Activated gamma-delta T cell (primary cell): ENCODE measurements around the gene CDC14A.

Source experiments
- DNase-seq: peaks from one replicate; lab custom pipeline; 2025; lab: John Stamatoyannopoulos, UW

Gene CDC14A

DNA sequence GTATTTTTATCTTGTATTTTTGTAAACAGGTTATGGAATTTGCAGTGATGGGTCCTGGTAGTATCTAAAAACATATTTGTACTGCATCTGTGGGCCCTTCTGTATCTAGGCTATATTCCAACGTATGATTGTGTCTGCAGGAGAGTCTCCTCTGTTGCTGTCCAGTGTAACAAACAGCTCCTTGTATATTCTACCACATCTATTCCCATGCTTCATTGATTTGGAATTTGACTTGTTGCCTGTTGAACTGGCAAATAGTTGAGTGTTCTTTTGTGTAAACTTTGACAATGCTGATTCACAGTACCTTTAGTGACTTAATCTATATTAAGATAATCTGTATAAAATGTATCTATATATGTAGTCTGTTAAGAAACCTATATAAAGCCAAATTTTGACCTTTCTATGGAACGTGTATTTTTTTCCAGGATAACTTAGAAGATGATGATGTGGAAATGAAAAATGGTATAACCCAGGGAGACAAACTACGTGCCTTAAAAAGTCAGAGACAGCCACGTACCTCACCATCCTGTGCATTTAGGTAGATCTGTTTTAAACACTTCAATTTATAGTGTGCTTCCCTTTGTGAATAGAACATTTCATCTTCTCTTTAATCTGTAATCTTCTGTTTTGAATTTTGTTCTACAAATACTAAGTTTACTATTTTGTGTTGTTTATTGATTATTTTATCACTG is 142.2 kb downstream of the CDC14A start:
- no peak for DNase-seq

DNA sequence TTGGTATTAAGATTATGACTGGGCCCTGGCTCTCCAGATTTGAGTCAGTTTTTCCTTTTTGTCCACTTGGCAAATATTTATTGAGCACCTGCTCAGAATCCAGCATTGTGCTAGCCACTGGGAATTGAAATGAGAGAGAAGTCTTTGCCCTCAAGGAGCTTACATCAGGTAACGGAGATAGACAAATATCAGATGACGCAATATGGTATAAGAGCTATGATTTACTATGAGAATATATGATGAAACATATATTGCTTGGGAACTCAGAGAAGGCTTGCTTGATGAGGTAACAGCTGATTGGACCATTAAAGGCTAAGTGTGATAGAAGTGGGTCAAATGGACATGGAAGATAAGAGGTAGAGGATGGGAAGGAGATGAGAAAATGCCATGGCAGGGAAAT is 144.6 kb downstream of the CDC14A start:
- no peak for DNase-seq

DNA sequence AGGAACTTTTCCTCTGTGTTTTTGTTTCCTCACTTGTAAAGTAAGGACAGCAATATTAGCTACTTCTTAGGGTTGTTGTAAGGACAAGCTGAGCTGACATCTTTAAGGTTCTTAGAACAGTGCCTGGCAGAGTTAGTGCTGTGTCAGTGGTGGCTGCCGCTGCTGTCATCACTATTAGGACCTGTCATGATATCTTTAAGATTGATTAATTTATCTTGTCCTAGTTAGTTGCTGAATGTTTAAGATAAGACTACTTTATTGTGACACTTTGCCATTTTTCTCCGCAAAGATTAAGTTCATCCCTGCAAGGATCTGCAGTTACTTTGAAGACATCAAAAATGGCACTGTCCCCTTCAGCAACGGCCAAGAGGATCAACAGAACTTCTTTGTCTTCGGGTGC is 145.5 kb downstream of the CDC14A start:
- no peak for DNase-seq

DNA sequence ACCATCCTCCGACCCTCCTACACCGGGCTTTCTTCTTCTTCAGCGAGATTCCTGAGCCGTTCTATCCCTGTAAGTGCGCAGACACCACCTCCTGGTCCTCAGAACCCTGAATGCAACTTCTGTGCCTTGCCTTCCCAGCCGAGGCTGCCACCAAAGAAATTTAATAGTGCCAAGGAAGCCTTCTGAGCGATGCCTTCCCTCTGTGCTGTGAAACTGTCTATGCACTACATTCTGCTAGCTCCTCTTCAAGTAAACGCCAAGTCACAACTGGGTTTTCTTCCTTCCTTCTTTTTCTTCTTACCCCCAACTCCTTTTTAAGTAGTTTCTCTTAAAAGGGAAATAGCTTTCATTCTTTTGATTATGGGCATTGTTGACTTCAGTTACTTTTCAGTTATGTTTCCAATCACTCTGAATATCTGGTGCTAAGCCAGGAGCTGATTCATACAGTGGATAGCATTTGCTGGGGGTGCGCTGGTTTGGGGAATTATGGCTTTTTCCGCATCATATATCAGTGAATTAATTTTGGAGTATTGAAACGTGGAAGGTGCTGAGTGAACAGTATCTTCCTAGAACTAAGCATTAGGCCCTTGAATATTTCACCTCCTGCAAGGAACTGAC is 147.0 kb downstream of the CDC14A start:
- no peak for DNase-seq

DNA sequence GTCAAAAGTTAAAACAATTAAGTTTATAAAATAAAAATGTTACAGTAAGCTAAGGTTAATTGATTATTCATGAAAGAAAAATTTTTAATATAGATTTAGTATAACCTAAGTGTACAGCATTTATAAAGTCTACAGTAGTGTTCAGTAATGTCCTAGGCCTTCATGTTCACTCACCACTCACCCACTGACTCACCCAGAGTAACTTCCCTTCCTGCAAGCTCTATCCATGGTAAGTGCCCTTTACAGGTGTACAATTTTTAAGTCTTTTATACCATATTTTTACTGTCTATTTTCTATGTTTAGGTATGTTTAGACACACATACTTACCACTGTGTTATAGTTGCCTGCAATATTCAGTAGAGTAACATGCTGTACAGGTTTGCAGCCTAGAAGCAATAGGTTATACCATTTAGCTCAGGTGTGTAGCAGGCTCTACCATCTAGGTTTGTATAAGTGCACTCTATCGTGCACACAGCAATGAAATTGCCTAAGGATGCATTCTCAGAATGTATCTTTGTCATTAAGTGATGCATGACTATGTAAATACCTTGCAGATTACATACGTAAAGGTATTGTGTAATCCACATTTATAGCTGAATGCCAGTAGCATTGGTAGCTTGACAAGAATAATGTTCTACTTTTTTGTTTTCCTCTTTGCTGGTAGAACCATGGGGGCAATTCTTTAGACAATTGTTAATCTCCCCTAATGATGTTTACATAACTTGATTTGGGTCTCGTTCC is 149.9 kb downstream of the CDC14A start:
- DNase-seq: no peak

DNA sequence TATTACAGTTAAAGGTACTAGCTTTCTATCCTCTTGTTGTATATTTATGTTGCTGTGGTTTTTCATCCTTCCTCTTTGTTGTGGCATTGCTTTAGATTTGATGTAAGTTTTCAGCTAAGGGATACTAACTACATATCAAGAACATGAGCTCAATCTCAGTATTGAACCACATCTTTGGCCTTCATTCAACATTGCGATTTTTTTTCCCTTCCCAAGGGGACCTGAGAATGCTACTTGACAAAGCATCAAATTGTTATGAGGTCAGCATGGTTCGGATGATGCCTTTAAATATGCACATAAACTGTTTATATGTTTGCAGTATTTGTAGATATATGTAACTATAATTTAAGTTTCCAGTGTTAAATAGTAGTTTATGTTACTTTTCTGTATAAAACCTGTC is 153.9 kb downstream of the CDC14A start:
- no peak for DNase-seq

DNA sequence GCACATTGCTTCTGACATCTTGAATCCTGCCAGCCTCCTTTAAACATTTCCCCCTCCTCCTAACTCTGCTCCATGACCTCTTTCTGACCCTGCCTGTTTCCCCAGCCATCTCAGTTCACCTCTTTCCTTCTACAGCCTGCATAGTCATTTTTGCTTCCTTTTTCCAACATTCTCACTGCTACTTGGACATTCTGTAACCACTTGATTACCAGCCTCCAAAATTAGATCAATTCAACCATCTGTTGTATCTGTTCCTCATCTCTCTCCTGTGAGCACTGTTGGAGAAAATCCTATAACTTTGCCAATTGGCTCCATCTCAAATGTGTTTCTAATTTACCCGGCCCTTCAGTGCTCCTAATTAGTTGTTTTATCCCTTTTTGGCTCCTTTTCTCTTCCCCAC is 158.1 kb downstream of the CDC14A start:
- DNase-seq: no peak

DNA sequence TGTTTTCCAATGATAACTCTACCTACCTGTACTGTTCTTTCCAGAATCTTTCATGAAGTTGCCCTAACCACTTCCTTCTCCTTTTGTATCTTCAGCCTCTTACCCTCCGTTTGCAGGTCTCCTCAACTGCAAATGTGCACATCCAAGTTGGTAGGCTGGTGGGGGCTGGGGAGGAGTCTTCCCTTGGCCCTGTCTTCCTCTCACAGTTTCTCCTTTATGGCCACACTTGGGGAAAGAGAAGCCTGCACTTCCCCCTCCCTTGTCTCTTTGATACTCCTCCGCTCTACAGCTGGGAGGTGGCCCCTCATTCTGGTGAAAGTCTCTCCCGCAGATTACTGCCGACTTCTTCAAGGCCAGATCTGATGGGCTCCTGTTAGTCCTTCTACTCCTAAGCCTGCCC is 158.8 kb downstream of the CDC14A start:
- no peak for DNase-seq

DNA sequence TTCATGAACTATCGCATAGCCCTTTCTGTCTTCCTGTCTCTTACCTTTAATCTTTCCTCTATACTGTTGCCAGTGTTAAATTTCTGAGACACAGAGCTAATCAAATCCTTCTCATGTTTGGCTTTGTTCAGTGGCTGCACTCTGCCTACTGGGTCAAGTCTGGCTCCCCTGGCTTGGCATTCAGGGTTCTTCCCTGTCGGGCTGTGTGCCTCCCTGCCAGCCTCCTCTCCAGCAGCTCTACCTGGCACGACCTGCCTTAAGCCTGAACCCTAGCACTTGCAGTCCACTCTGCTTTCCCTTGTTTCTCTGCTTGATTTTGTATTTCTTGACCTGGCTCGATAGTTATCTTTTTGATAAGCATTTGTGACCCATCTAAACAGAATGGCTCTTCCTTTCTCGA is 159.5 kb downstream of the CDC14A start:
- DNase-seq: no peak

DNA sequence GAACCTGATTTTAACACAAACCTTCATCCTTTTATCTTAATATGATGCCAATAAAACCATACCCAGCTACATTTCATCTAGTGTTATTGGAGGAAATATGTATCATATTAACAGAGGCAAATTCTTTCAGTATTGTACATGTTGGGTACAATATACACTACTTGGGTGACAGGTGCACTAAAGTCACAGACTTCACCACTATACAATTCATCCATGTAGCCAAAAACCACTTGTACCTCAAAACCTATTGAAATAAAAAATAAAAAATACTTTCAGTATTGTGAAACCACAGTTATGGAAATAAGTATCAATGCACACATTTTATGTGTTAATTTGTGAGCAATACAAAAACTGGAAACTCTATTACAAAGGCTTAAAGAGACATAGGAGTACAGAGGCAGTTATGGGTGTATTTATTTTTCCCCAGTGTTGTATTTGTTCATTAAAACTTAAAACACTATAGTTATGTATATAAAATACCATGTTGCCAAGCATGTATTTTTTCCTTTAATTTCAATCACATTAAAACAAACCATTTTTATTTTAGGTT is 160.6 kb downstream of the CDC14A start:
- no peak for DNase-seq

DNA sequence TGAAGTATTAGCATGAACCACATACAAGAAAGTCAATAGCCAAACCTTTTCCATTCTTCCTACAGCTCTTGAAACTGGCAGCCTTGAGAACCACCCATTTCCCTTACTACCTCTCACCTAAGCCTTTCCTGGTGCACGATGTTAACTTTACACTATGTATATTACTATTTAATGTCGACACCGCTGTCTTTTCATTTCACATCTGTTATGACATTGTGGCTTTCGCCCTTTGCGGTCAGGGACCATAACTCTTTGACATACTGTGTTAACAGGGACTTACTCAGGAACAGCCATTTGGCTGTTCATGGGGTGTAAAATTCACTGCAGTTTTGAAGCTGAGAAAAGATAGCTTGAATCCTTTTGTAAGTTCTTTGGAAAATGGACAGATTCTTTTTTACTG is 164.6 kb downstream of the CDC14A start:
- DNase-seq: no peak

DNA sequence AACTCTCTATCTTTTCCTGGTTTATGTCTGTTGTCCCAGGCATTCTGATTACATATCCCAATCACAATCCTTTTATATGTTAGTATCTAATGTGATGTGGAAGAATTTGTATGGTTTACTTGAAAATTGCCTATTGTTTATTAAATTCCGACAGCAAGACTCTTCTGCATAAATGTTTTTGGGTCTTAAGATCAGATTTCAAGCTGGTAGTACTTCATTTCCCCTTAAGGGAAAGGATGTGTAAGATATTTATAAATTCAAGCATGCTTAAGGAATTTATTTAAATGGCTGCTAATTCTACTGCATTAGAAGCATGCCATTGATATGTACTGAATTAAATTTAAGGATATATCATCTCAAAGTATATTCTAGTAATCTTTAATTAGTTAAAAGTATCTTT is 165.2 kb downstream of the CDC14A start:
- no peak for DNase-seq

DNA sequence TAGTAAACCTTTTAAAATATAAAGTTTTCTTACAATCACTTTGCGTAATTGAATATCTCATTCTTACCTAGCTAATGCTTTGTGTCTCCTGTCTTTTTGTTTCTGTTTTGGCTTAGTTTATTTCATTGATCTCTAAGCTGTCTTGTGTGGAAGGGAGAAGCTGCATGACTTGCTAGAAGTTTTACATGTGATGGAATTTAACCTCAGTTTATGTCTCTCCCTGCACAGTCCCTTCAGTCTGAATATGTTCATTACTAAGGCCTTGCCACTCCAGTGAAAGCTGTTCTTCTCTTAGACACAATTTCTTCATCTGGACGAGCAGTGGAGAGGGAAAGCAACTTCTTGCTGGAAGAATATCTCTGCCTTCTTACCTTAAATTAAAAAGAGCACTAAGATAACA is 165.7 kb downstream of the CDC14A start:
- no peak for DNase-seq

DNA sequence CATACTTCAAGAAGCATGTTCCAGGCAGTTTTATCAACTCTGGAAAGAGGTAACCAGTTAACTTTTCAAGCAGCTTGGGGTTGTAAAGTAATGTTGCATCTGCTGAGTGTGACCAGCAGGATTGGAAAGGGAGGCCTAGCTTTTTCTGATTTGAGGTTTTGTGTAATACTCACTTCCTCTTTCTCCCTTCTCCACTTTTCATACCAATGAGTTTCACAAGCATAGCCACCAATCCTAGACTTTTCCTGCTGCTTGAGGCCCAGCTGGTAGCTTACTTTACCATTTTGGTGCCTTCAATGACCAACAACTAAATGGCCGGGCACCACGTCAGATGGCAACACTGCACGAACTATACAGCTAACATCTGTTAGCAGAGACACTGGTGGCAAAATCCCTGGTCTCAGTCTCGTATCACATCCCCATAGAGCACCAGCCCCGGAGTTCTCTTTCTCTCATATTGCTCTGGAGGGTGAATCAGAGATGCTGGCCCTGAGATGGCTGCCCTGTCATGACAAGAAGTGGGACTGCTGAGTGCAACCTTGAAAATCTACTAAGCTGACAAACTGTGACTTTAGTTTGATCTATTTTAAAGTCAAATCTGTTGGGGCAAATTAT is 170.8 kb downstream of the CDC14A start:
- no peak for DNase-seq

DNA sequence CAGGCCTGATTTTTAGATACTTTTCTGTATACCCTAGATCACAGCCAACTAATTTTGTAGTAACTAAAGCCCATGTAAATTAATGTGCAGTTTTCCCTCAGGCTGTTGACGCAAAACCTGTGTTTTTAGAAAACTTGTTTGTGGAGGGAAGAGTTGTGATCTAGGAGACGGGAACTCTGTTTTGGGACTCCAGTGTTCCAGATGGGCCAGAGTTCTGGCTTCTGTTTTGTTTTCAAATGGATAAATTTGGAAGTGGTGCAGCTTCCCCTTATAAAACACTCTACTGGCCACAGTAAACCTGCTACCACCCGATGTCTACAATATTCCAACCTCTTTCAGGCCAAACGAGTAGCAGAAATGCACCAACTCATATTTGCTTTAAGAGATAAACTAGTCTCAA is 172.0 kb downstream of the CDC14A start:
- DNase-seq: no peak

DNA sequence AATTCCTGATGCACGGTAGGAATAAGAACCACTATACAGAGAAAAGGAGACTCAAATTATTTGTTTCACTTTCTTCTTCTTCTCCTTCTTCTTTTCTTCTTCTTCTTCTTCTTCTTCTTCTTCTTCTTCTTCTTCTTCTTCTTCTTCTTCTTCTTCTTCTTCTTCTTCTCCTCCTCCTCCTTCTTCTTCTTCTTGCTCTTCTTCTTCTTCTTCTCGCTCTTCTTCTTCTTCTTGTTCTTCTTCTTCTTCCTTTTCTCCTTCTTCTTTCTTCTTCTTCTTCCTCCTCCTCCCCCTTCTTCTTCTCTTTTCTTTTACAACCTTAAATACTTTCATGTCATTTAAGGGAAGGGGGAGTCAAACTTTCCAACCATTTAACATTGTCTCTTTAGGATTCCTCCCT is 174.6 kb downstream of the CDC14A start:
- DNase-seq: no peak

DNA sequence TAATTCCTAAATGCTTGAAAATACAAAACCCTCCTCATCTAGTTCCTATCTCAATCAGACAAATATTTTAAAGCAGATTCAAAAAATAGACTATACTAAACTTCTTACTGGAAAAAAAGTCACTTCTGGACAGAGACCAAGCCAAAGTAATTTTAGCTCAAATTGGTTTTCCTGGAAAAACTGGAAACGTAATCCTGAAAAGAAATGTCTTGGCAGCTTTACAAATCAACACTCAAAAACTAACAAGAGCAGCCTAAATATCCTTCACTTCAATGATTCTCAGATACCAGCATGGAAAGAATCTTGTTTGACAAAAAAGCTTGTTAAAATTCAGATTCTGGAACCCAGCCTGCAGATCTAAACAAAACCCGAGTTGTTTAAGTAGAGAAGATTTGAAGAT is 176.6 kb downstream of the CDC14A start:
- DNase-seq: no peak

DNA sequence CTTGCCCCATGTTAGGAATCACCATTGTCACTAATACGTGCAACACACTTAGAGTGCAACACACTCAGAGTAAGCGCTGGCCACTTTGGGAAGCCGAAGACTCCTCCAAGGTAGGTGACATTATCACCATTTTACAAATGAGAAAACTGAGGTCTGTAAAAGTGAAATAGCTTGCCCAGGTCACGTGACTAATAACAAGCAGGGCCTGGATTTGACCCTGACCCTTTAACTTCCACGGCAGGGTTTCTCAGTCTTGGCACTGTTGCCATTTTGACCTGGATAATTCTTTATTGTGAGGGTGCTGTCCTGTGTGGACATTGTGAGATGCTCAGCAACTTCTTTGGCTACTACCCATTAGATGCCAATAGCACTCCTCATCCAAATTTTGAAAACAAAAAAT is 177.8 kb downstream of the CDC14A start:
- no peak for DNase-seq

DNA sequence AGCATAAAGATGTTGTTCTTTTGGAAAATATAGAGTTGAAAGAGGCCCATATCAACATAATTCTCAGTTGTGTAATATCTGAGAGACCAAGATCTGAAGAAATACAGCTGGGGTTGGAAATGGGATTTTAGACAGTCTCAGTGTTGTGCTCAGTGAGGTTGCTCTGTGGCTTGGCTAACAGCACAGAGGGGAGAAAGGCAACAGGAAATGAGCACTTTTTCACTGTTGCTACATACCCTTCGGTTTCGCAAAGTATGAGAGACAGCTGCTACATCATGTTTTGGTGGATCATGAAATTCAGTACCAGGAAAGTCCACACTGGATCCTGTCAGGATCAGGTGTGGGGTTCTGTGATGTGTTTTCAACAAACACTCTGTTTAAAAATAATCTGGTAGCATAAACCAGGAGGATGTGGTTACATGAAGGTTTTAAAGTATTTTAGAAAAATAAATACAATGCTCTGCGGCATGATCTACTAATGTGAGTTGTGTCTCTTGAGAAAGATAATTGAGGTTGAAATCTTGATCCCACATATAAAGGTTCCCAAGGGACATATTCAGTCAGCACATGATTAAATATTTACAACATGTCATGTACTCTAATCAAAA is 178.7 kb downstream of the CDC14A start:
- no peak for DNase-seq

DNA sequence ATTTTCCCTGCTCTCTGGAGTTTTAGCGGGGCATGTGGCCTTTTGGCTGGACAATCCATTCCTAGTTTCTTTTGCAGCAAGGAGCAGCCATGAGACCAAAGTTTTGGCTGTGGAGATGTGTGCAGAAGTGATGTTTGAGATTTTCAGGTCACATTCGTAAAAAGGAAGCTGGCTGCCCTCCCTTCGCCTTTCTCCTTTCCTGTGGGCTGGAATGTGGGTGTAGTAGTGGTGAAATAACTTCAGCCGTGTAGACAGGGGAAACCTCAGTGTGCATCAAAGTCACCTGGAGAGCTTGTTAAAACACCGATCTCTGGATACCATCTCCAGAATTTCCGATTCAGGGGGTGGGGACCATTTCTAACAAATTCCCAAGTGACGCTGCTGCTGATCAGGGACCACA is 180.3 kb downstream of the CDC14A start:
- no peak for DNase-seq

DNA sequence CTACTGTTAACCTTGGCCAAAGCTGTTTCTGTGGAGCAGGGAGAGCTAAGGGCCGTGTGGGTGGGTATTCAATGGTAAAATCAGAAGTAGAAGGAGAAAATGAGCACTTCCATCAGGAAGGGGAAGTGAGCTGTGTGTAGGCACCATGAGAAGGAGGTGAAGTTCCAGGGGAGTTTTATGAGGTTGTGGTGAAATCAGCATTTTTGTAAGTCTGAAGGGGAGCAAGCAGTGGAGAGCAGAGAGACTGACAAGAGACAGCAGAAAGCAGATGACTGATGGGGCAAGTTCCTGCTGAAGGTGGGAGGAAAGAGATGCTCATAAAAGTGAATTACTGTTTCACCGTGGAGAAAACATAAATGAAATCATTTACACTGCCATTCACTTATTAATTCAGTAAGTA is 183.0 kb downstream of the CDC14A start:
- DNase-seq: no peak

DNA sequence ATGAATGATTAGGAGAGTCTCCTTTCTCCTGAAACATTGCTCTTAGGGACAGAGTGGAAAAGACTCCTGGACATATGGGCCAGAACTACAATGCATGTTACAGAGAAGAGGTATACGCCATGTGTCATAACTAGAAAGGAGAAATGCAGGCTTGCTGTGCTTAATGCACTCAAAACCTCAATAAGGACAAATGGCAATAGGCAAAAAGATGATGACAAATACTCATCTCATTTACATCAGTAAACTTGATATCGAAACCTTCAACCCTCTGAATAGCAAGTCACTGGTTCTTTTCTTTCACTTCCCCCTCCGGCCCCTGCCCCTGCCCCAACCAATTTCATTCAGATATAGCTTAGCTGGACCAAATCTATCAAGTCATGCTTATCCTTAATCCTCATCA is 183.7 kb downstream of the CDC14A start:
- DNase-seq: no peak
